HG02943 (cell line): ENCODE data around the gene ZNF726.
"Not testable (repeated sequence)": the region's sequence is repeated elsewhere in the genome, so short reads cannot be mapped to it uniquely, and the experiment has no call there.

Experiments used
- ATAC-seq: cut with Tn5 transposase; IDR thresholded peaks from one replicate; pipeline ENCODE4 v1.9.1; 2021; ENCODE audit warnings: mild to moderate bottlenecking, low read depth, moderate library complexity; ENCODE audit not compliant: unreplicated experiment

The ZNF726 gene

DNA sequence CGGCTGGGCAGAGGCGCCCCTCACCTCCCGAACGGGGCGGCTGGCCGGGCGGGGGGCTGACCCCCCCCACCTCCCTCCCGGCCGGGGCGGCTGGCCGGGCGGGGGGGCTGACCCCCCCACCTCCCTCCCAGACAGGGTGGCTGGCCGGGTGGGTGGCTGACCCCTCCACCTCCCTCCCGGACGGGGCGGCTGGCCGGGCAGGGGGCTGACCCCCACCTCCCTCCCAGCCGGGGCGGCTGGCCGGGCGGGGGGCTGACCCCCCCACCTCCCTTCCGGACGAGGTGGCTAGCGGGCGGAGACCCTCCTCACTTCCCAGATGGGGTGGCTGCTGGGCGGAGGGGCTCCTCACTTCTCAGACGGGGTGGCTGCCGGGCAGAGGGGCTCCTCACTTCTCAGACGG, 22.3 kb downstream of the ZNF726 start:
- not testable (repeated sequence) for ATAC-seq

DNA sequence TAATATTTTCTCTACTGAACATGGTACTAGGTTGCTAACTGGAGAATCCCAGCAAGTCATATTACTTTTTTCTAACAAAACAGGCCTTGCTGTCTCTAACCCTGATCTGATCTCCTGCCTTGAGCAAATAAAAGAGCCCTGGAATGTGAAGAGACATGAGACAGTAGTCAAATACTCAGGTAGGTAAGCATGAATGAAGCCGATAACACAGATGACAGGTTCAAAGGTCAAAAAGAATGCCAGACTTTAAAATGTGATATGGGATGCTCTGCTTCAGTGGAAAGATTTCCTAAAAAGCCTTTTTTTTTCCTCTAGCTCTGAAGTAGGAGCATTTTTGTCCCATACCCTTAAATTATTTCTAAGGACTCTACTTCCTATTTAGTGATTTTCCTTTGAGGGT, 28.7 kb downstream of the ZNF726 start:
- no peak for ATAC-seq

DNA sequence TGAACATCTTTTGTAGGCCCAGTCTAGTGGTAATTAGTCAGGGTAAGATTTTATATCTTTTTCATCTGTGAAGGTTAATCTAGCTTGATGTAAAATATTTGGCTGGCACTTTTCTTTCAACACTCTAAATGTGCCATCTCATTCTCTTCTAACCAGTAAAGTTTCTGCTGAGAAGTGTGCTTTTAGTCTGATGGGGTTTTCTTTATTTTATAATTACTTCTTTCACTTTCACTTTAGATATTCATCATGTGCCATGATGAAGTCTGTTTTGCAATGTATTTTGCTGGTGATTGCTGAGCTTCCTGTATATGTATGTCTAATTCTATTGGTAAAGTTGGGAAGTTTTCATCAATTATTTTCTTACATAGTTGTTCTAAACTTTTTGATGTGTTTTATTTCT, 31.9 kb downstream of the ZNF726 start:
- ATAC-seq, result no peak

DNA sequence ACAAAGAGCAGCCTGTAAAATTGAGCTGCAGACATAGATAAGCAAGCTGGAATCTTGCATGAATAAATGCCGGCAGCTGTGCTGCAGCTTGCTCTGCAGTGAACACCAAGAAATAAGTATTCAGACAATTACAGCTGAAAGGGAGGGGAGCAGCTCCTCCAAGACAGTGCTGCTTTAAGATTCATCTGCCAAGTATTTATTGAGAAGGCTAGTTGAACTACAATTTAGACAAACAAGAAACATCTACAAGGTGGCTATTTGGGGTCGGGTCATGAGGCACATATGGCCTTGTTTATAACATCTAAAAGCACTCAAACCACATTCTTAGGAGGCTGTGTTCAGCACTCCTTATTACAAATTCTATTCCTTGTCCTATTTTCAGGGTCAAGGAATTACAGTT, 34.9 kb downstream of the ZNF726 start:
- ATAC-seq, result no peak

DNA sequence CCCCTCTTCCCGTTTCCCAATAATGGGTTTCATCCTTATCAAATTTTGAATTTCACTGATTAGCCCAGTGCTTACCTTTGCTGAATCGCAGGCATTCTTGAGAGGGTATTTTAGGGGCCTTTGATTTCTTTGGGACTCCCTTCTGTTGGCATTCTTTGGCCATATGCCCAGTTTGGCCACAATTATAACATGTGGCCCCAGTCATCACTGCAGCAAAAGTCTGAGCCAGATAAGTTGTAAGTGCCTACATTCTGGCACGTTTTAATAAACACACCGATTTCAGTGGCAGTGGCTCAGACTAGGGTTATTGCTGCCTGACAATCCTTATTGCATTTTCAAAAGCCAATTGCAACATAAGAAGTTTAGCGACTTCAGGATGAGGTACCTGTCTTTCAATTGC, 41.4 kb downstream of the ZNF726 start:
- ATAC-seq, result no peak

DNA sequence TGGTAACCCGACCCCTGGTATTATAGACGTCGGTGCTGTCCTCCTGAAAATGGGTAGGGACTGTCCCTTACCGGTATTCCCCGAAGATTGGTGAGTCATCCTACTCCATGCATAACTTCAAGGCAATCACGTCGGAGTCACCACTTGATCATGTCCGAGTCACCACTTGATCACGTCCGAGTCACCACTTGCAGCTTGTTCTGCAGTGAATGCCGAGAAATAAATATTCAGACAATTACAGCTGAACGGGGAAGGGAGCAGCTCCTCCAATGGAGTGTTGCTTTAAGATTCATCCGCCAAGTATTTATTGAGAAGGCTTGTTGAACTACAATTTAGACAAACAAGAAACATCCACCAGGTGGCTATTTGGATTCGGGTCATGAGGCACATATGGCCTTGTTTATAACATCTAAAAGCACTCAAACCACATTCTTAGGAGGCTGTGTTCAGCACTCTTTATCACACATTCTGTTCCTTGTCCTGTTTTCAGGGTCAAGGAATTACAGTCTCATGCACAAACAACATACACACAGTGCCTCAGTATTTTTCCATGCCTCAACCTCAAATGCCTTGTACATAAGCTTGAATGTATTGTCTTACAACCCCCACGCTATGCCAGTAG, 43.1 kb downstream of the ZNF726 start:
- ATAC-seq, result no peak

DNA sequence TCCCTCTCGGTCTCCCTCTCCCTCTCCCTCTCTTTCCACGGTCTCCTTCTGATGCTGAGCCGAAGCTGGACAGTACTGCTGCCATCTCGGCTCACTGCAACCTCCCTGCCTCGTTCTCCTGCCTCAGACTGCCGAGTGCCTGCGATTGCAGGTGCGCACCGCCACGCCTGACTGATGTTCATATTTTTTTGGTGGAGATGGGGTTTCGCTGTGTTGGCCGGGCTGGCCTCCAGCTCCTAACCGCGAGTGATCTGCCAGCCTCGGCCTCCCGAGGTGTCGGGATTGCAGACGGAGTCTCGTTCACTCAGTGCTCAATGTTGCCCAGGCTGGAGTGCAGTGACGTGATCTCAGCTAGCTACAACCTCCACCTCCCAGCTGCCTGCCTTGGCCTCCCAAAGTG, 48.7 kb downstream of the ZNF726 start:
- not testable (repeated sequence) for ATAC-seq

DNA sequence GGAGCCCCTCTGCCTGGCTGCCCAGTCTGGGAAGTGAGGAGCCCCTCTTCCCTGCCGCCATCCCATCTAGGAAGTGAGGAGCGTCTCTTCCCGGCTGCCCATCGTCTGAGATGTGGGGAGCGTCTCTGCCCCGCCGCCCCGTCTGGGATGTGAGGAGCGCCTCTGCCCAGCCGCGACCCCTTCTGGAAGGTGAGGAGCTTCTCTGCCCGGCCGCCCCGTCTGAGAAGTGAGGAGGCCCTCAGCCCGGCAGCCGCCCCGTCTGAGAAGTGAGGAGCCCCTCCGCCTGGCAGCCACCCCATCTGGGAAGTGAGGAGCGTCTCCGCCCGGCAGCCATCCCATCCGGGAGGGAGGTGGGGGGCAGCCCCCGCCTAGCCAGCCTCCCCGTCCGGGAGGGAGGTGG, 49.2 kb downstream of the ZNF726 start:
- ATAC-seq, result not testable (repeated sequence)

DNA sequence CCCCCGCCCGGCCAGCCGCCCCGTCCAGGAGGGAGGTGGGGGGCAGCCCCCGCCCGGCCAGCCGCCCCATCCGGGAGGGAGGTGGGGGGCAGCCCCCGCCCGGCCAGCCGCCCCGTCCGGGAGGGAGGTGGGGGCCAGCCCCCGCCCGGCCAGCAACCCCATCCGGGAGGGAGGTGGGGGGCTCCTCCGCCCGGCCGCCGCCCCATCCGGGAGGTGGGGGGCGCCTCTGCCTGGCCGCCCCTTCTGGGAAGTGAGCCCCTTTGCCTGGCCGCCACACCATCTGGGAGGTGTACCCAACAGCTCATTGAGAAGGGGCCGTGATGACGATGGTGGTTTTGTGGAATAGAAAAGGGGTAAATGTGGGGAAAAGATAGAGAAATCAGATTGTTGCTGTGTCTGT, 49.6 kb downstream of the ZNF726 start:
- not testable (repeated sequence) for ATAC-seq

DNA sequence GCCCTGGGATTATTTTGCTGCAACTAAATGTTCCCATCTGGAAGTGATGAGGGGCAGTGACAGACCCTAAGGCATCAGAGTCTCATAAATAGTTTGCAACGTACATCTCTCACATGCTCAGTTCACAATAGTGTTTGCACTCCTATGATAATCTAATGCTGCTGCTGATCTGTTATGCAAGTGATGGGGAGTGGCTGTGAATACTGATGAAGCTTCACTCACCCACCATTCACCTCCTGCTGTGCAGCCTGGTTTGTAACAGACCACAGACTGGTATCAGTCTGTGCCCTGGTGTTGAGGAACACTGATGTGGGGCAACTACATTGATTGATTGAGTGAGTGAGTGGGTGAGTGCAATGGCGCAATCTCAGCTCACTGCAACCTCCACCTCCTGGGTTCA, 54.9 kb downstream of the ZNF726 start:
- no peak for ATAC-seq

DNA sequence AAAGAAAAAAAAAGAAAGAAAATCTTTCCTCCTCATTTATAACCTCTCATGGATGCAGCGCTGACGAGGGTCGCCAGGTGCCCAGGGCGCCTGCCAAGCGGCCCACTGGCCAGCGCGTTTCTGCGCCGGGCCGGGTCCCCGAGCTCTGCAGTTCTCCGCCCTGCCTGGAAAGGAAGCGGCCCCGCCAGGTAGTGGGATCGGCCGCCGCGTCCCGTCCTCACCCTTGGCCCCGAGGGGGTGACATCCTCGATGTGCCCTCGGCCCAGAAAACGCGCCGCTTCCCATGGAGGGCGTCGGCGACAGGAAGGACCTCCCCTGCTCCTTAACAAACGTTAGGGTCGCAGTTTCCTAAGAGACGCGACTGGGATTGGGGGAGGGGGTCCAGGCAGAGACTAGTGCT, 56.9 kb downstream of the ZNF726 start:
- no peak for ATAC-seq

DNA sequence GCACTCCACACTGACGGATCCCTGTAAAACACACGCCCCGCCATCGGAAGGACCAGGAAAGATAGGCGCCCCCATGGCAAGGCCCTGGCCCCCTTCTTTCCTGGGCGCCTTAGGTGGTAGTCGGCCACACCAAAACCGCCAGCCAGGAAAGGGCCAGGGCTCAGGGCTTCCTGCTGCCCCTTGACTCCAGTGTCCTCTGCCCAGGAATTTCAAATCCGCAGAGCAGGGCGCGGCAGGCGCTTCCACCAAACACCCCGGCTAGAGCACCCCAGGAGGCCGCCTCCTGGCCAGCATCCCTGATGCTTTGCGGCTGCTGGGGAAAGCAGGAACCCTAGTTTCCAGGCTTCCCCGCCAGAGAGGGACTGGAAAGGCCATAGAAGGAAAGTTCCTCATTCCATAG, 57.5 kb downstream of the ZNF726 start:
- ATAC-seq, result no peak

DNA sequence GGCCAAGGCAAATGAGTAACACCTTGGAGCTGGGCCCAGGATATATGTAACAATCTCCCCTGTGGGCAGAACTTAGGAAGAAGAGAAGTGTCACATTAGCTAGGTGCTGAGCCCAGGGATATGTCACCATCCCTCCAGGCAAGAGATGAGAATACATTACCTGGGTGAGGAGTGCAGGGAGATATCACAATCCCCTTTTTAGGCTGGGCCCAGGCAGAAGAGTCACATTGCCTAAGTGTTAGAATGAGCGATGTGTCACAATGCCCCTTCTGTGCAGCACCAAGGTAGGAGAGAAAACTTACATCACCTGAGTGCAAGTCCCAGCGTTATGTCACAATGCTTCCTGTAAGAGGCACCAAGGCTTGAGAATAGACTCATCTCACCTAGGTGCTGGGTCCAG, 60.3 kb downstream of the ZNF726 start:
- no peak for ATAC-seq

DNA sequence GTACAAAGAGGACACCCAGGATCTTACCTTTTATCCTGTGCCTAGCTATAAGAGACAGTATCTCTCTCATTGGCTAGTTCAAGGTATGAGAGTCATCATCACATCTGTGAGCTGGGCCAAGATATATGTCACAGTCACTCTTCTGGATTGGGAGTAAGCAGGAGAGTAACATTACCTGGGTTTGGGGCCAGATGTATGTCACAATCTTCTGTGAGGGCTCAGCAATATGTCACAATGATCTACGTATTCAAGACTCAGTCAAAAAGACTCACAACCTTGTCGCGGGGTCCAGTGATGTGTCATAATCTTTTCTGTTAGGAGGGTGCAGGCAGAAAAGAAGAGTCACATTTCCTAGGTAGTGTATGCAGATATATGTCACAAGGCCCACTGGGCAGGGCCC, 61.9 kb downstream of the ZNF726 start:
- ATAC-seq, result not testable (repeated sequence)

DNA sequence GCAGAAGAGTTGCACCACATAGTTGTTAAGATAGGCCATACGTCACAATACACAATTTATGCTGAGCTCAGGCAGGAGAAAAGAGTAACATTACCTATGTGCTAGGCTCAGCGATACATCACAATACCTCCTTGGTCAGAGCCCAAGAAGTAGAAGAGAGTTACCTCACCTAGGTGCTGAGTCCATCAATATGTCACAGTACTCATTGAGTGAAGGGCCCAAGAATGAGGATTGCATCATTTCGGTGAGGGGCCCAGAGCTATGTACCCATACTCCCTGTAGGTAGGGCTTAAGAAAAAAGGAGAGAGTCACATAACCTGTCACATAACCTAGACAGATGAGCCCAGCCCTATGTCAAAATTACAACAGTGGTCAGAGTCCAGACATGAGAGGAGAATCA, 62.6 kb downstream of the ZNF726 start:
- ATAC-seq, result not testable (repeated sequence)

DNA sequence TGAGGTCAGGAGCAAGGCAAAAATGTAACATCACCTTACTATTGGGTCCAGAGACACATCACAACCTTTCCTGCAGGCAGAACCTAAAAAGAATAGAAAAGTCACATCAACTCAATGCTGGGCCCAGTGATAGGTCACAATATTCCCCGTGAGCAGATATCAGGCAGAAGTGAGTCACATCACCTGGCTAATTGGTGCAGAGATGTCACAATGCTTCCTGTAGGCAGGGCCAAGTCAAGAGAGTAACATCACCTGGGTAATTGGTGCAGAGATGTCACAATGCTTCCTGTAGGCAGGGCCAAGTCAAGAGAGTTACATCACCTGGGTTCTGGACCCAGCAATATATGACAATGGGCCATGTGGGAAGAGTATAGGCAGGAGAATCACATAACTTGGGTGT, 63.4 kb downstream of the ZNF726 start:
- no peak for ATAC-seq

DNA sequence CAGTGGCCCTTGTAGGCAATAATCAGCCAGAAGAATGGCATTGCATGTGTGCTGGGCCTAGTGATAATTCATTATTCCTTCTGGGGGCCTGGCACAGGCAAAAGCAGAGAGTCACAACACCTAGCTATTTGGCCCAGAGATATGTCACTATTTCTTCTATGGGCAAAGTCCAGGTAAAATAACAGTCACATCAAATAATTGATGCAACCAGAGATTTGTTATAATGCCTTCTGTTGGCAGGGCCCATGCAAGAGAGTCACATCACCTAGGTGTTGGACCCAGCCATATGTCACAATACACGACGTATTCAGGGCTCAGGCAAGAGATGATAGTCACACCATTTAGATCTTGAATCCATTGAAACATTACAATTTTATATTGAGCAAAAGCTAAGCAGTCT, 66.1 kb downstream of the ZNF726 start:
- no peak for ATAC-seq

DNA sequence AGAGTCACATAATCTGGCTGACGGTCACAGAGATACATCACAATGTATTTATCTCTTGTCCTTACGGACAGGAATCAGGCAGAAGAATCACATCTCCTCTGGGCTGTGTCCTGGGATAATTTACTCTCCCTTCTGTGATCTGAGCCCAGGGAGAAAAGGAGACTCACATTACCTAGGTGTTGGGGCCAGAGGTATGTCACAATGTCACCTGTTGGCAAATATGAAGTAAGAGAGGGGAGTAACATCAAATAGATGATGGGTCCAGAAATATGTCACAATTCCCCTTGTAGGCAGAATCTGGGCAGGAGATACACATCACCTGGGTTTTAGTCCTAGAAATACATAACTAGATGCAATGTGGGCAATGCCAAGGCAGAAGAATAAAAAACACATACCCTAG, 67.2 kb downstream of the ZNF726 start:
- ATAC-seq, result no peak

DNA sequence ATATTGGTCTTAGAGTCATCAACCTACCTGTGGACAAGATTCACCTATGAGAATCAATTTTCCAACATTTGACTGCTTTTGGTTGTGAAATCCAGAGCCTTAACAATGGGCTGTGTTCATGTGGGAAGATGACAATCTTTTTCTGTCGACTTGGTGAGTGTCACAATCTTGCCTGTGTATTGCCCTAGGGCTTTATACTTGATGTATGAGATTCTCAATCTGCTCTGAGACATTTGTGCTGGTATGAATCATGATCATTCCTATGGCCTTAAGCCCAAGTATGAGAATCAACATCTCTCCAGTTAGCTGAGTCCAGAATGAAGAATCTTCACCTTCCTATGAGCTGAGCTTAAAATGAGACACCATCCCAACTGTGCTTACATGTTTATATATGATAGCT, 68.7 kb downstream of the ZNF726 start:
- no peak for ATAC-seq
